HG02852 (cell line): ENCODE data around the gene SDS.

Experiments used
- ATAC-seq: cut with Tn5 transposase; IDR thresholded peaks from one replicate; pipeline ENCODE4 v1.9.1; 2021; ENCODE audit warnings: mild to moderate bottlenecking, moderate library complexity; ENCODE audit not compliant: unreplicated experiment

Gene SDS

DNA sequence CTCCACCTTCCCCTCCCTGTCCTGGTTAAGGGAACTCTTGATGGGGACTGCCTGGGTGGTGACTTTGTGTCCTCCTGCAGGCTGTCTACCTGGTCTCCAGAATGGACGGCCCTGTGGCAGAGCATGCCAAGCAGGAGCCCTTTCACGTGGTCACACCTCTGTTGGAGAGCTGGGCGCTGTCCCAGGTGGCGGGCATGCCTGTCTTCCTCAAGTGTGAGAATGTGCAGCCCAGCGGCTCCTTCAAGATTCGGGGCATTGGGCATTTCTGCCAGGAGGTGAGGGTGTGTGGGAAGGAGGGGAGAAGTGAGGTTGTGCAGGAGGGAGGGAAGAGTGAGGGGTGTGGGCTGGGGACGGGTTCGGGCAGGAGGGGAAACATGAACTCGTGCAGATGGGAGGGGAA is 24.2 kb upstream of the SDS start:
- ATAC-seq, result no peak

DNA sequence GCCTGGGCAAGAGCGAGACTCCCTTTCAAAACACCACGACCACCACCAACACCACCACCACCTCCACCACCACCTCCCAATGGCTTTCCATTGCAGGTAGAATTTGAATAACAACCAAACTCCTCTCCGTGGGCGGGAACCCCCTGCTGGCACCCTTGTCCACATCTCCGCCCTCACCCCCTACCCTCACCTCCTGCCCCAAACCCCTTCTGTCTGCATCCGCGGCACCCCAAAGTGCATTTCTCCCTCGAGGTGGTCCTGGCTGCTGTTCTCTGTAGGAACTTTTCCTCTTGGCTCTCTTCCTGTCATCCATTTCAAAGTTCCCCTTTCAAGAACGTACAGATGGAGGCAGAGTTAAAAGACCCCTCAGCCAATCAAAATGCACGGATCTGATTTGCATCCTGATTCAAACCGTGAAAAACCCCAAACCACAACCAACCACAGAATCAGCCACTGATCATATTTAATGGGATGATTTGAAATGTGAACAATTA is 22.3 kb upstream of the SDS start:
- ATAC-seq, result no peak

DNA sequence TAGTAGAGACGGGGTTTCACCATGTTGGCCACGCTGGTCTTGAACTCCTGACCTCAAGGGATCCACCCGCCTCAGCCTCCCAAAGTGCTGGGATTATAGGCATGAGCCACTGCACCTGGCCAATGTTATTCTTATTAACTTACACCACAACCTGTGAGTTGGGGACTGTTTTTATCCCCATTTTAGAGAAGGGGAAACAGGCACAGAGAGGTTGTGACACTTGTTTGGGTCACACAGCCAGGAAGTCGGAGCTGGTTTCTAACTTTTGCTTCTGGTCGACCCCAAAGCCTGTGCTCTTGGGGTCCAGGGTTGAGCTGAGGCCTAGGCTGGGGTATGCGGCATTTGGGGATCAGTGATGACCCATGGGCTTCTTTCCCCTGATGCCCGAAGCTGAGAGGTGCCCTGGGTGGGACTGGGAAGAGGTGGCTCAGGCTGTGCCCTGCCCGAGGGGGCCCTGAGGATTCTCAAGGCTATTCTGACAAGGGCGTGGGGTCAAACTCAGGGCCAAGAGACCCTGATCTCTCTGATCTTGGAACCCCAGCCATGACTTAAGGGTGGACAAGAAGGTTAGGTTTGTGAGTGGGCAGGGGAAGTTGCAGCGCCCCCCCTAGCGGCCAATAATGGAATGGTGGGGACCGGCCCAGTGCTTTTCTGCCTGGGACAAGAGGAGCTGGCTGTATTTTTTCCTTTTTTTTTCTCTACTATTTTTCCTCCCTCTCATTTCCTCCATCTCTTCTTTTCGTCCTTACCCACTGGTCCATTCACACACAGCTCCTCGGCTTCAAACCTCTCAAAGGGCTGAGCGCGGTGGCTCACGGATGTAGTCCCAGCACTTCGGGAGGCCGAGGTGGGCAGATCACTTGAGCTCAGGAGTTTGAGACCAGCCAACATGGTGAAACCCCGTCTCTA is 21.5 kb upstream of the SDS start:
- no peak for ATAC-seq

DNA sequence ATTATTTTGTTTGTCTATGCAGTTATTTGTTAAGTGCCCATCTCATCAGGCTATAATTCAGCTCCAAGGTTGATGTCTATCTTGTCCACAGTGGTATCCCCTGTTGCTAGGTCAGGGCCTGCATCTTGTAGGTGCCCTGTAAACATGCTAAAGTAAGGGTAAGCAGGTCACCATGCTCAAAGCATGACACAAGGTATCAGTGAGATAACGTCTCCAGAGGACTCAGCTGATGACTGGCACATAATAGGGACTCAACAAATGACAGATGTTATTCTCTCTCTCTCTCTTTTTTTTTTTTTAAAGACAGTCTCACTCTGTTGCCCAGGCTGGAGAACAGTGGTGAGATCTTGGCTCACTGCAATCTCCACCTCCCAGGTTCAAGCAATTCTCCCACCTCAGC is 20.8 kb upstream of the SDS start:
- ATAC-seq, result no peak

DNA sequence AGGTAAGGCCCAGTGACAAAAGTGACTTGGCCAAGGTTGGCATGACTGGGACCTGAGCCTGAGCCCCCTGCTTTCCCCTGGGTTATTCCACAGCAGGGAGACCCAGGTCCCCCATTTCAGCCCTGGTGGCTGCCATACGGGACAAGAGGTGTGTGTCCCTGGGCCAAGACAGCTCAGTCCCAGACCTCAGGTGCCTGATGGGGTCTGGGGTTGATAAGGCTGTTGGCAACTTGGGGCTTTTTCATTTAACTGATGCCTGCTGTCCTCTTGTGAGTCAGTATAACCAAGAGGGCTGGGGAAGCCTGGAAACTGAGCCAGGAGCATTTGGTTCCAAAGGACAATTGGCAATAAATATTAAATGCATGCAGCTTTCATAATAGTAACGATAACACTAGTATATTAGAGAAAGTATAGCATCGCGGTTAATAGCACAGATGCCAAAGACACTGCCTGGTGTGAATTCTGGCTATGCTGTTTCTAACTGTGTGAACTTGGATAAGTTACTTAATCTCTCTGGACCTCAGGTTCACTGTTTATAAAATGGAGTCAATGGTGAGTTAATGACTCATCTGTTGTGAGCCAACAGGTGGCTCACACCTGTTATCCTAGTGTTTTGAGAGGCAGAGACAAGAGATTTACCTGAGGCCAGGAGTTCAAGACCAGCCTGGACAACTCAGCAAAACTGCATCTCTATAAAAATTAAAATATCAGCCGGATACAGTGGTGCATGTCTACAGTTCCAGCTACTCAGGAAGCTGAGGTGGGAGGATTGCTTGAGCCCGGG is 19.4 kb upstream of the SDS start:
- no peak for ATAC-seq

DNA sequence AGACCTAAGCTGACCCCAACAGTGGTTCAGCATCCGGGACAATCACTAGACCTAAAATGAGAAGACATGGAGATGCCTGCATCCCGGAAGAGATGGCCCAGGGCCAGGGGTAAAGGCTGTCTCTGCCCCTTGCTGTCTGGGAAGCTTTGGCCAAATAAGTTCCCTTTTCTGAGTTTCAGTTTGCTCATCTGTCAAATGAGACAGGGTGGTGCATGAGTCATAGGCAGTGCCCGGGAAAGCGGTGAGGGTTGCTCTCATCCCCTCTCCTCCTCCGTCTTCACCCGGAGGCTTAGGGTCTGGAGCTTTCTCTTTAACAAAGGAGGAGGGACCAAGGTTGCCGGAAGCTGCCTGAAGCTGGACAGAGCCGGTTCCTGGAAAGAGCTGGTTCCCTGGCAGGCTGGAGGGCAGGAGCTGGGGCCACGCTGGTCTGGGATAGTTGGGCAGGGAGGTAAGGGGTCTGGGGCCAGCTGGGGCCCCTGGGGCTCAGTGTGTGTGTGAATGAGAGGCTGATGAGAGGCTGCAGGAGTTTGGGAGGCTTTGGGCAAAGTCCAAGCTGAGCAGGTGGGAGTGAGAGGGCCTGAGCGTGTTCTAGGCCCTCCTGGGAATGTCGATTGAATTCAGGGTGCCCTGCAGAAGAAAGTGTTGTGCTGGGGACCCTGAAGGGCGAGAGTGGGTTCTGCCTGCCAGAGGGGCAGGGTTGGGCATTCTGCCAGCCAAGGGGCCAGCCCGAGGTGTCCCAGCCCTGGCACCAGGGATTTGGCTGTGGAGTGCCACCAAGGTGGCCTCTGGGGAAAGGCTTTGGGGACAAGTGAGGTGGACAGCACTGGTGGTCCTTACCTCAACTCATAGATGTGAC is 18.6 kb upstream of the SDS start, which contains the start of gene SDSL:
TSS of gene SDSL (plus strand) at position 351 of the 856 bp plus-strand sequence. CDS start 5,603 bp downstream, outside the sequence.
- ATAC-seq, result peak; percentile 83

DNA sequence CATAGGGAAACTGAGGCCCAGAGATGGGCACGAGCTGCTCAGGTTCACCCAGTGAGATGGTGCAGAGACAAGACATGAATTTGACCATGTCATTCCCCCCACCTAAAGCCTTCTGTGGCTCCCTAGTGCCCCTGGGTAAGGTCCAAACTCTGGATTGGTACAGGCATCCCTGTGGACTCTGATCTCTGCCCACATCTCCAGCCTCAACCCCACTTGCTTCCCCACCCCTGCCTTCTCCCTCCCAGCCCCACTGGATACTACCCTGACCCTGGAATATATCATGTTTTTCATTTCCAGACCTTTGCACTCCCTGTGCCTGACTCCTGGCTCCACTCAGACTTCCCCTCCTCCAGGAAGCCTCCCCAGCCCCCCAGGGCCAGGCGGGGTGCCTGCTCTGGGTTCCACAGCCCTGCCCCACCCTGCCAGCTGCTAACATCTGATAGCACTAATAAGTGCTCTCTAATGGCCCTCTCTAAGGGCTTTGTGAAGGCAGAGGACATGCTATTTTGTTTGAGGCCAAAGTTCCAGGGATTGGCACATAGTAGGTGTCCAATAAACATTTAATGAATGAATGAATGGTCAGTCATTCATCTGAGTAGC is 17.4 kb upstream of the SDS start:
- ATAC-seq, result no peak

DNA sequence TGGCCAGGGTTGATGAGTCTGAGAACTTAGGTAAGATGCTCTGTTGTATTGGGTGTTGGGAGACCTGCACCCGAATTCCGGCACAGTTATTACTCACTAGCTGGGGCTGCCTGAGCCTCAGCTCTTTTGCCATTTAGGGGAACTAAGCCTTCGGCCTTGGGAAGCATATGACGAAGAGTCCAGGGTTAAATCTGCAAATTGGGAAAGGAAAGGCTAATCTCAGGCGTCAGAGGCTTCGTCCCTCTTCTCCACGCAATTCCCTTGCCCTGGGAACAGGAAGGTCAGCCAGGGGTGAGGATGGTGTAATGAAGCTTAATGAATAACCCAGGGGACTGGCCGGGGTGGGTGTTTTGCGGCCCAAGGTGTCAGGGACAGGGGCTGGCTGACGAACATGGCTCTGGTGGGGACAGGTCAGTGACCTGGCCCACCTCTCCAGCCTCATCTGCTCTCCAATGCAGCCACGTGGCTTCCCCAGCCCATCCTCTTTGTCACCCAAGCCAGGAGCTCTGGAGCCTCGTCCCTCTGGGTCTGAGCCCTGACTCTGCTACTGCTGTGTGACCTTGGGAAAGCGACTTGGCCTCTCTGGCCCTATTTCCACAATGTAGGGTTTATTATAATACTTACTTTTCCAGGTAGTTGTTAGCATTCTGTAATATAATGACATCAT is 14.7 kb upstream of the SDS start:
- ATAC-seq, result no peak

DNA sequence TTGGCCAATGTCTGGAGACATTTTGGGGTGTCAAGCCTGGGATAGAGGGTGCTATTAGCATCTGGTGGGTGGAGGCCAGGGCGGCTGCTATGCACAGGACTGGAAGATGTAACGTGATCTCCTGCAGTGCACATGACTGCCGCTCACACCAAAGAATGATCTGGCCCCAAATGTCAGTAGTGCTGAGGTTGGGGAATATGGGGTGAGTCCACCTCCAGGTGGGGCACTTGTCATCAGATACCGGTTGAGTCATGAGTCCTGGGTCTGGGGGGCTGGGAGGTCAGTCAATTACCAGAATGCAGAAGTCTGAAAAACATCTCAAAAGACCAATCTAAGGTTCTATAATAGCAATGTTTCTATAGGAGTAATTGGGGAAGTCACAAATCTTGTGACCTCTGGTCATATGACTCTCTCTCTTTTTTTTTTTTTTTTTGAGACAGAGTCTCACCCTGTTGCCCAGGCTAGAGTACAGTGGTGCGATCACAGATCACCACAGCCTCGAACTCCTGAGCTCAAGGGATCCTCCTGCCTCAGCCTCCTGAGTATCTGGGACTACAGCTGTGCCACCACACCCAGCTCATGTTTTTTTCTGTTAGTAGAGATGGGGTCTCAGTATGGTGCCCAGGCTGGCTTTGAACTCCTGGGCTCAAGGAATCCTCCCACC is 12.5 kb upstream of the SDS start:
- ATAC-seq, result no peak

DNA sequence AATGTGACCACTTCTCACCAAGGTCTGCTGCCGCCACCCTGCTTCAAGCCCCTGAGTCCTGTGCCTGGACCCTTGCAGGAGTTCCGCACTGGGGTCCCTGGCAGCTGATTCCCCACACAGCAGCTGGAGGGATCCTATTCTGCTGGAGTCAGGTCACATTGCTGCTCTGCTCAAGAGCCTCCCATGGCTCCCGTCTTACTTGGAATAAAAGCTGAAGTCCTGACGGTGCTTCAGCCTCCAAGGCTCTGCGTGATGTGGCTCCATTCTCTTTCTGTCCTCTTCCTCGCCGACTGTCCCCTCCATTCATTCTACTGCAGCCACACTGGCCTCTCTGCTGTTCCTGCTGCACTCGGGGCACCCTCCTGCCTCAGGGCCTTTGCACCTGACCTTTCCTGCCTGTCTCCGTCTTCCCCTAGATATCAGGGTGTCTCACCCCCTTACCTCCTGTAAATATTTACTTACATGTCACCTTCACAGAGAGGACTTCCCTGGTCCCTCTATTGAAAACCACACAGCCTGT is 10.9 kb upstream of the SDS start:
- no peak for ATAC-seq

DNA sequence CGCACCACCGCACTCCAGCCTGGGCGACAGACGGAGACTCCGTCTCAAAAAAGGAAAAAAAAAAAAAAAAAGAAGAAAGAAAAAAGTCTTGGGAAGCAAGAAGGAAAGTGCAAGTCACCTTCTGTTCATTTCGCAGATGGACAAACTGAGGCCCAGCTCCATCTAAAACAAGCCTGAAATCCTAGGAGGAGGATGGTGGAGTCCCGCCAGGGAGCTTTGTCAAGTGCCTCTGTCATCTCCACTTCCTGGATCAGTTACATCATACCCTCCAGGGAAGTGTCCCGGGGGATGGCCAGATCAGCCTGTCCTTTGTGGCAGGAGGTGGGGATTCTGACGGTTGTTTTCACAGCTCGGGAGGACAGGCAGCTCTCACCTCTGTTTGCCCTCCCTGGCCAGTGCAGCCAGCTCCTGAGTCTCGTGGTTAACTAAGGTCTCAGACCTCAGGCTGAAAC is 9.8 kb upstream of the SDS start:
- no peak for ATAC-seq

DNA sequence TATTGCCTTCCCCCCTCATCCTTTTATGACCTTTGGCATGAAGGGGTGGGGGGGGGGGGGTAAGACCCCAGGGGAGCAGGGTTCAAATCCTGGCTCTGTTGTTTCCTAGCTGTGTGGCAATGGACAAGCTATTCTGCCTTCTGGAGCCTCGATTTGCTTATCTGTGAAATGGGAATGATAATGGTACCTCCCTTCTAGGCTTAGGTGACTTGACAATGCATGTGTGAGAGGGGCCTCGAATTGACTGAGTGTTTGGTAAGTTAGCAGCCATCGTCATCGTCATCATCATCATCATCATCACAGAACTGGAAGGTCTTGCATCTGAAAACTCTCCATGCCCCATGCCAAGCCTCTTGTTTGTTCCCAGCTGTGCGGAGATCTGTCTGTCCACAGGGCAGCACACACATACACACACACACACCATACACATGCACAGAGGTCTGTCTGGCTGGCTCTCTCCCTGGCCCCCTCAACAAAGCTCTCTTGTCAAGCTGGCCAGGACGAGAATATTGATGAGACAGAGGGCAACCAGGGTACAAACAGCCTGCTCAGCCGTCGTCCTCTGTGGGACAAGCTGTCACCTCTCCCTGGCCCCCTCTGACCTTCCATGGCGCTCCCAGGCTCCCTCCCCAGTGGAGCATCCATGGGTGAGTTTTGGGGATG is 5.9 kb upstream of the SDS start:
- ATAC-seq, result no peak

DNA sequence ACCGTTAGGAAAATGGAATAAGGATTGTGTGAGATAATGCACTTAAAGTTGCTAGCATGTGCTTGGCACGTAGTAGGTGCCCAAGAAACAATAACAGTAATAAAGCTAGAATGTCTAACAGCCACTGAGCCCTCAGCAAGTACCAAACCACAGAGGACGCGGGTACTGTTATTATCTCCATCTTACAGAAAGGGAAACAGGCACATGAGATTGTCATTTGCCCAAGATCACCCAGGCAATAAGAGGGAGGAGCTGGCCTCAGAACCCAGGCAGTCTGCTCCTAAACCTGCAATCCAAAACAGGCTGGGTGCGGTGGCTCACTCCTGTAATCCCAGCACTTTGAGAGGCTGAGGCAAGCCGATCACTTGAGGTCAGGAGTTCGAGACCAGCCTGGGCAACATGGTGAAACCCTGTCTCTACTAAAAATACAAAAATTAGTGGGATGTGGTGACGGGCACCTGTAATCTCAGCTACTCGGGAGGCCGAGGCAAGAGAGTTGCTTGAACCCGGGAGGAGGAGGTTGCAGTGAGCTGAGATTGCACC is 5.1 kb upstream of the SDS start:
- no peak for ATAC-seq

DNA sequence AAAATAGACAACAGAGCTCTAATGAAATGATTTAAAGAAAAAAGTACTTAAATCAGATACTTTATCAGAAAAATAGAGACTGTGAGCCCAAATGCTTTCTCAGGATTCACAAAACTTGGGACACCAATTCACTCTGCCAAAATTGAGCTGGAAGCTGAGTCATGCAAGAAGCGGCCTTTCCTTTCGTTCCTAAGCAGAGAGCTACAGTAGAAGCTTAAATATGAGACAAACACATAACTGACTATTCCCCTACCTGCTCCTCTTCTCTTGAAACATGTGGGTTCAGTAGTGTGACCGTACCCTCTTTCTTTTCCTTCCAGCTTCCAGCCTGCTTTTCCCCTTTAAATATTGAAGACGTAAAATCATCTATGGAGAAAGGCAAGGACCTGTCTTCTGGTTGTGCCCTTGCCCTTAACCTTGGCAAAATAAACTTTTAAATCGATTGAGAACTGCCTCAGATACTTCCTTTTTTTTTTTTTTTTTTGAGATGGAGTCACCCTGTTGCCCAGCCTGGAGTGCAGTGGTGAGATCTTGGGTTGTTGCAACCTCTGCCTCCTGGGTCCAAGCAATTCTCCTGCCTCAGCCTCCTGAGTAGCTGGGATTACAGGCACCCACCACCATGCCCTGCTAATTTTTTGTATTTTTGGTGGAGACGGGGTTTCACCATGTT is 4.4 kb upstream of the SDS start:
- ATAC-seq, result no peak

DNA sequence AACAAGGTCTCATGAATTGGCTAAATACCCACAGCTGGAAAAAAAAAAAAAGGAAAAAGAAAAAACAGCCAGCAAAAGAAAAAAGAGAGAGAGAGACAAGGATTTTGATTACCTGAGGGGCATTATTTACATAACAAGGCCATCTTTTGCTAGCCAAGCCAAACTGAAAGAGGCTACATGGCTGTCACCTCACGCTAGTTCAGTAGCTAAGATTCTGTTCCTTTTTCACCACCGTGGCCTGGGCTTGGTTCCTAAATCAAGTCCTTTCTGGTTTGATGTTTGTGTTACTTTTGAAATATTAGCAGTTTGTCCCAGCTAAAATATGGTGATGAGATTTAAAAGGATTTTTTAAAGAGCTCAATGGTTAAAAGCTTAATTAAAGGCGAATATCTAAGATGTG is 2.0 kb upstream of the SDS start:
- no peak for ATAC-seq

DNA sequence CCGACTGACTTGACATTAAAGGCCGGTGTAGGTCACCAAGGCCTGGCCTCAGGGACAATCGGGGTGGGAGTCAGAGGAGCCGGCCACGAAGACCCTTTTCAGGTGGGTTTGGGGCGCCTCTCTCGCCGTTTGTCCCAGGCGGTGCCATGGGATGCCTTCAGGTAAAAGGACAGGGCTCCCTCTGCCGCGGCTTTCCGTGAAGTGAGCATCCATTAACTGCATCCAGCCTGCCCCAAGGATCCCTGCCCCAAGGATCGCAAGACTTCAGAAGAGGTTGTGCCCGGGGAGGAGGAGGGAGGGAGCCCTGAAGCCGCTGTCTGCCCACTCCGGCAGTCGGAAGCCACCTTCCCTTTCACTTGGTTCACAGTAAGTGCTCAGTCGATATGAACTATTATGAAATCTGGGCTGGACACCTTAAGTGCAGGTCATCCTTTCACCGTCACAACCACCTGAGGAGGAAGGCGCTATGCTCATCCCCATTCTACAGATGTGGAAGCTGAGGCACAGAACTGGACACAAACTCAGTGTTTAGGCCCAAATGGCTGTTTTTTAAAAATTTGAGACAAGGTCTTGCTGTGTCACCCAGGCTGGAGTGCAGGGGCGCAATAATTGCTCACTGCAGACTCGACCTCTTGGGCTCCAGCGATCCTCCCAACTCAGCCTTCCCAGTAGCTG is 964 bp downstream of the SDS start:
- ATAC-seq, result no peak
